ENCODE data around the gene ALDH8A1.

DNA sequence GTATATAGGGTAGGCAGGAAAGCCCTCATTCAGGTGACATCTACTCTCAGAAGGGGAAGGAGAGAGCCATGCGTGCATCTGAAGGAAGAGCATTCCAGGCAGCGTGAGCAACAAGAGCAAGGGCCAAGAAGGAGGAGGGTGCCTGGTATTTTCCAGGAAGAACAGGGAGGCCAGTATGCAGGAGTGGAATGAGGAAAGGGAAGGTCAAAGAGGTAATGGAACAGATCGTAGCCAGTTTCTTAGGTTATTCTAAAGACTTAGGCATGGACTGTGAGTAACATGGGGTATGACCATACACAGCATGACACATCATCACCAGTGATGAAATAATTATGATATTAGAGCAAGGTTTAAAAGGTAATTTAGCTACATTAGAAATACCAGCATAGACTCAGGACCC lies 24.1 kb downstream of the ALDH8A1 start:
- no peak for TF ChIP-seq POLR2A (IDR thresholded peaks at IDR 0.05)
- TF ChIP-seq, protein P1, sequence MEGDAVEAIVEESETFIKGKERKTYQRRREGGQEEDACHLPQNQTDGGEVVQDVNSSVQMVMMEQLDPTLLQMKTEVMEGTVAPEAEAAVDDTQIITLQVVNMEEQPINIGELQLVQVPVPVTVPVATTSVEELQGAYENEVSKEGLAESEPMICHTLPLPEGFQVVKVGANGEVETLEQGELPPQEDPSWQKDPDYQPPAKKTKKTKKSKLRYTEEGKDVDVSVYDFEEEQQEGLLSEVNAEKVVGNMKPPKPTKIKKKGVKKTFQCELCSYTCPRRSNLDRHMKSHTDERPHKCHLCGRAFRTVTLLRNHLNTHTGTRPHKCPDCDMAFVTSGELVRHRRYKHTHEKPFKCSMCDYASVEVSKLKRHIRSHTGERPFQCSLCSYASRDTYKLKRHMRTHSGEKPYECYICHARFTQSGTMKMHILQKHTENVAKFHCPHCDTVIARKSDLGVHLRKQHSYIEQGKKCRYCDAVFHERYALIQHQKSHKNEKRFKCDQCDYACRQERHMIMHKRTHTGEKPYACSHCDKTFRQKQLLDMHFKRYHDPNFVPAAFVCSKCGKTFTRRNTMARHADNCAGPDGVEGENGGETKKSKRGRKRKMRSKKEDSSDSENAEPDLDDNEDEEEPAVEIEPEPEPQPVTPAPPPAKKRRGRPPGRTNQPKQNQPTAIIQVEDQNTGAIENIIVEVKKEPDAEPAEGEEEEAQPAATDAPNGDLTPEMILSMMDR (IDR thresholded peaks at IDR 0.05) = no peak
